AG04449 (cell line): ENCODE measurements around the gene TBC1D10B.
A peak's percentile ranks its signal among the peaks of the same experiment; 100 is the strongest.
"Not testable (repeated sequence)": the region's sequence is repeated elsewhere in the genome, so short reads cannot be mapped to it uniquely, and the experiment has no call there.

Source experiments
- CTCF ChIA-PET: fragments of 350-600 bp; formaldehyde crosslinking; extraction: SDS; loops from one replicate; lab custom pipeline; 2021; ENCODE audit warnings: antibody characterized with exemption; lab: Yijun Ruan, JAX
- POLR2A ChIA-PET: fragments of 400-600, 350-600 bp; formaldehyde crosslinking; extraction: SDS; loops from one replicate; lab custom pipeline; 2020; ENCODE audit warnings: antibody characterized with exemption, inconsistent platforms; lab: Yijun Ruan, JAX
- DNase-seq: peaks from one replicate; pipeline ENCODE4 v3.0.0-alpha.2; 2010; ENCODE audit warnings: low read depth, low spot score
- H3K4me3 ChIP-seq: 2 replicates; pipeline ENCODE4 v1.5.1; 2011; ENCODE audit warnings: low read depth, mild to moderate bottlenecking, control low read depth, low read length
- CTCF ChIP-seq: IDR thresholded peaks from one replicate; pipeline ENCODE4 v1.5.1; 2011; ENCODE audit warnings: mild to moderate bottlenecking, moderate library complexity, low read length, control low read depth, inconsistent platforms; ENCODE audit not compliant: insufficient read depth; ENCODE audit errors: missing control alignments

TBC1D10B gene

GRCh38 chr16:30346286-30346685 lies 24.0 kb downstream of the TBC1D10B start:
- POLR2A ChIA-PET = no interaction called here
- CTCF ChIA-PET = no interaction called here
- no peak for TF ChIP-seq CTCF
- no peak overlapping the region for H3K4me3 ChIP-seq
- DNase-seq = no peak

- H3K4me3 ChIP-seq, POLR2A ChIA-PET, CTCF ChIA-PET, DNase-seq: not testable (repeated sequence)
These were observed 26.8 kb downstream of the TBC1D10B start for GRCh38 chr16:30343491-30343820.

GRCh38 chr16:30342751-30343490 lies 27.4 kb downstream of the TBC1D10B start:
- TF ChIP-seq CTCF = no peak
- no peak for DNase-seq
- ChIA-PET POLR2A (no interaction called here), CTCF (no interaction called here)
- H3K4me3 ChIP-seq = no peak overlapping the region

GRCh38 chr16:30341971-30342370 lies 28.3 kb downstream of the TBC1D10B start:
- H3K4me3 ChIP-seq, POLR2A ChIA-PET, DNase-seq: not testable (repeated sequence)
- CTCF ChIA-PET = interaction anchor here (1.6 kb wide), 1 partner anchor 67 kb away, joined by 4 read pairs; no protein-coding TSS in a partner anchor

- CTCF ChIA-PET = no interaction called here
- POLR2A ChIA-PET = no interaction called here
- H3K4me3 ChIP-seq = no peak overlapping the region
These were observed 29.7 kb downstream of the TBC1D10B start for GRCh38 chr16:30340621-30341020.

GRCh38 chr16:30338715-30339114 lies 31.6 kb downstream of the TBC1D10B start:
- CTCF ChIA-PET = not testable (repeated sequence)

More at GRCh38 chr16:30340621-30341020, 29.7 kb downstream of the TBC1D10B start:
- TF ChIP-seq CTCF = no peak
- DNase-seq = no peak

GRCh38 chr16:30337964-30338357 lies 32.3 kb downstream of the TBC1D10B start:
- DNase-seq, CTCF ChIA-PET, POLR2A ChIA-PET: not testable (repeated sequence)

More at GRCh38 chr16:30338715-30339114, 31.6 kb downstream of the TBC1D10B start:
- DNase-seq, H3K4me3 ChIP-seq, POLR2A ChIA-PET: not testable (repeated sequence)

GRCh38 chr16:30335598-30336474 lies 34.5 kb downstream of the TBC1D10B start:
- peak overlapping the region; percentile 49 for H3K4me3 ChIP-seq
- ChIA-PET POLR2A (interaction anchor here (0.7 to 1.3 kb wide), 3 partner anchors 18 to 324 kb away, joined by 3 to 4 read pairs (median 3); partner anchors contain the start of gene TBC1D10B), CTCF (no interaction called here)
- no peak for DNase-seq
- no peak for TF ChIP-seq CTCF

More at GRCh38 chr16:30337964-30338357, 32.3 kb downstream of the TBC1D10B start:
- H3K4me3 ChIP-seq = not testable (repeated sequence)

GRCh38 chr16:30335028-30335597 lies 35.2 kb downstream of the TBC1D10B start:
- CTCF ChIA-PET, DNase-seq: not testable (repeated sequence)
- POLR2A ChIA-PET = interaction anchor here (0.7 to 1.3 kb wide), 3 partner anchors 19 to 325 kb away, joined by 3 to 4 read pairs (median 3); partner anchors contain the start of gene TBC1D10B
- H3K4me3 ChIP-seq = peak overlapping the region; percentile 72

- POLR2A ChIA-PET = interaction anchor here (1.3 kb wide), 1 partner anchor 20 kb away, joined by 3 read pairs; no protein-coding TSS in a partner anchor
- CTCF ChIA-PET, DNase-seq: not testable (repeated sequence)
- H3K4me3 ChIP-seq = peak overlapping the region; percentile 72
These were observed 35.8 kb downstream of the TBC1D10B start for GRCh38 chr16:30334473-30334989.

GRCh38 chr16:30324220-30324619 lies 46.1 kb downstream of the TBC1D10B start:
- CTCF ChIA-PET, POLR2A ChIA-PET, DNase-seq, H3K4me3 ChIP-seq: not testable (repeated sequence)
